ENCODE results near the gene TIMM29.

DNA sequence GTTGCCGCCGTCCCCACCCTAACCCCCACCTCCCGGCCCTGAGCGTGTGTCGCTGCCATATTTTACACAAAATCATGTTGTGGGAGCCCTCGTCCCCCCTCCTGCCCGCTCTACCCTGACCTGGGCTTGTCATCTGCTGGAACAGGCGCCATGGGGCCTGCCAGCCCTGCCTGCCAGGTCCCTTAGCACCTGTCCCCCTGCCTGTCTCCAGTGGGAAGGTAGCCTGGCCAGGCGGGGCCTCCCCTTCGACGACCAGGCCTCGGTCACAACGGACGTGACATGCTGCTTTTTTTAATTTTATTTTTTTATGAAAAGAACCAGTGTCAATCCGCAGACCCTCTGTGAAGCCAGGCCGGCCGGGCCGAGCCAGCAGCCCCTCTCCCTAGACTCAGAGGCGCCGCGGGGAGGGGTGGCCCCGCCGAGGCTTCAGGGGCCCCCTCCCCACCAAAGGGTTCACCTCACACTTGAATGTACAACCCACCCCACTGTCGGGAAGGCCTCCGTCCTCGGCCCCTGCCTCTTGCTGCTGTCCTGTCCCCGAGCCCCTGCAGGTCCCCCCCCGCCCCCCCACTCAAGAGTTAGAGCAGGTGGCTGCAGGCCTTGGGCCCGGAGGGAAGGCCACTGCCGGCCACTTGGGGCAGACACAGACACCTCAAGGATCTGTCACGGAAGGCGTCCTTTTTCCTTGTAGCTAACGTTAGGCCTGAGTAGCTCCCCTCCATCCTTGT lies 6.5 kb upstream of the TIMM29 start:
- TF ChIP-seq, protein P1, sequence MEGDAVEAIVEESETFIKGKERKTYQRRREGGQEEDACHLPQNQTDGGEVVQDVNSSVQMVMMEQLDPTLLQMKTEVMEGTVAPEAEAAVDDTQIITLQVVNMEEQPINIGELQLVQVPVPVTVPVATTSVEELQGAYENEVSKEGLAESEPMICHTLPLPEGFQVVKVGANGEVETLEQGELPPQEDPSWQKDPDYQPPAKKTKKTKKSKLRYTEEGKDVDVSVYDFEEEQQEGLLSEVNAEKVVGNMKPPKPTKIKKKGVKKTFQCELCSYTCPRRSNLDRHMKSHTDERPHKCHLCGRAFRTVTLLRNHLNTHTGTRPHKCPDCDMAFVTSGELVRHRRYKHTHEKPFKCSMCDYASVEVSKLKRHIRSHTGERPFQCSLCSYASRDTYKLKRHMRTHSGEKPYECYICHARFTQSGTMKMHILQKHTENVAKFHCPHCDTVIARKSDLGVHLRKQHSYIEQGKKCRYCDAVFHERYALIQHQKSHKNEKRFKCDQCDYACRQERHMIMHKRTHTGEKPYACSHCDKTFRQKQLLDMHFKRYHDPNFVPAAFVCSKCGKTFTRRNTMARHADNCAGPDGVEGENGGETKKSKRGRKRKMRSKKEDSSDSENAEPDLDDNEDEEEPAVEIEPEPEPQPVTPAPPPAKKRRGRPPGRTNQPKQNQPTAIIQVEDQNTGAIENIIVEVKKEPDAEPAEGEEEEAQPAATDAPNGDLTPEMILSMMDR (IDR thresholded peaks at IDR 0.05) = no peak
- no peak for TF ChIP-seq POLR2AphosphoS5 (IDR thresholded peaks at IDR 0.05)
- no peak for TF ChIP-seq EP300 (IDR thresholded peaks at IDR 0.05)

Data from sigmoid colon (tissue), 4 donors.